CD4-positive, CD25-positive, alpha-beta regulatory T cell (primary cell): ENCODE results near the gene ZMPSTE24. TPM values are rescaled to one million over a fixed set of nuclear protein-coding genes. Genes with fewer than 3 reads are reported as not detected.
"Not testable (repeated sequence)": the region's sequence is repeated elsewhere in the genome, so short reads cannot be mapped to it uniquely, and the experiment has no call there.

Source experiments
- ATAC-seq, 2 donors: fragments of 150-1000 bp; cut with Tn5 transposase; one replicate each; pipeline ENCODE4 v1.10.0; 2021; ENCODE audit warnings: low read depth in 2 of 2, moderate number of reproducible peaks in 2 of 2, moderate library complexity in 1 of 2
- DNase-seq, 3 donors: peaks; one replicate each; pipeline versions ENCODE4 v3.0.0 to v3.0.0-alpha.2; 2012 to 2022; ENCODE audit warnings: mixed read lengths in 1 of 3
- H3K27ac ChIP-seq: one replicate; pipeline ENCODE4 v1.7.0; 2013; ENCODE audit warnings: mild to moderate bottlenecking, low read length; ENCODE audit not compliant: insufficient read depth, poor library complexity, severe bottlenecking
- H3K27me3 ChIP-seq: one replicate; pipeline ENCODE4 v1.7.0; 2013; ENCODE audit warnings: low read length; ENCODE audit not compliant: control insufficient read depth, insufficient read depth
- H3K36me3 ChIP-seq: one replicate; pipeline ENCODE4 v1.7.0; 2013; ENCODE audit warnings: mild to moderate bottlenecking, low read length, moderate library complexity; ENCODE audit not compliant: control insufficient read depth, insufficient read depth
- H3K4me1 ChIP-seq: 2 replicates; pipeline ENCODE4 v1.7.0; 2013; ENCODE audit warnings: mild to moderate bottlenecking, low read length; ENCODE audit not compliant: insufficient read depth, control insufficient read depth, poor library complexity, severe bottlenecking
- H3K4me3 ChIP-seq: one replicate; pipeline ENCODE4 v1.7.0; 2013; ENCODE audit warnings: low read depth, mild to moderate bottlenecking, low read length, moderate library complexity
- H3K9me3 ChIP-seq, 2 experiments: 1 replicate in 1 of 2; 2 replicates in 1 of 2; pipeline ENCODE4 v1.7.0; 2013; ENCODE audit warnings: low read length in 2 of 2, mild to moderate bottlenecking in 1 of 2, moderate library complexity in 1 of 2; ENCODE audit not compliant: control insufficient read depth in 2 of 2
- H3K27ac Mint-ChIP-seq, 3 donors: one replicate each; pipeline ENCODE4 v1.8.0; 2020 to 2022; ENCODE audit warnings: mild to moderate bottlenecking in 3 of 3, mixed read lengths in 3 of 3, moderate library complexity in 2 of 3
- H3K27me3 Mint-ChIP-seq: one replicate; pipeline ENCODE4 v1.8.0; 2022; ENCODE audit warnings: mild to moderate bottlenecking, mixed read lengths
- H3K36me3 Mint-ChIP-seq: one replicate; pipeline ENCODE4 v1.8.0; 2020; ENCODE audit warnings: mixed read lengths
- H3K4me1 Mint-ChIP-seq, 4 donors: one replicate each; pipeline ENCODE4 v1.8.0; 2020 to 2022; ENCODE audit warnings: mixed read lengths in 4 of 4, mild to moderate bottlenecking in 1 of 4
- H3K4me3 Mint-ChIP-seq, 4 donors: one replicate each; pipeline ENCODE4 v1.8.0; 2020 to 2022; ENCODE audit warnings: mild to moderate bottlenecking in 4 of 4, mixed read lengths in 4 of 4, moderate library complexity in 3 of 4
- H3K9me3 Mint-ChIP-seq, 7 donors: one replicate each; pipeline ENCODE4 v1.8.0; 2020 to 2022; ENCODE audit warnings: mixed read lengths in 7 of 7, mild to moderate bottlenecking in 3 of 7, moderate library complexity in 2 of 7
- polyA plus RNA-seq, 4 donors: library from polyadenylated mRNA; unstranded; fragments of 300-500 nt; fragmentation: Illumina TruSeq; gene quantifications; one replicate each; pipeline ENCODE4 v1.2.3, GENCODE V29; 2021
- total RNA-seq: library from RNA; stranded (reverse); gene quantifications from one replicate; pipeline ENCODE4 v1.2.3, GENCODE V29; 2022

ZMPSTE24 gene
- 12.2 TPM for total RNA-seq
- polyA plus RNA-seq, result 10 to 100 TPM; 23.3 to 35.1 (median 32.0) TPM

GRCh38 chr1:40257688-40258444 lies at the start of gene ZMPSTE24:
ZMPSTE24 (plus strand) TSS chr1:40258236; CDS start chr1:40258272, 36 bp downstream.
- H3K27me3 Mint-ChIP-seq, result no peaks in the 10 kb centered on the region
- peak within 1 kb of the TSS; percentile 99 for H3K27ac ChIP-seq
- no peaks in the 10 kb centered on the region for H3K9me3 Mint-ChIP-seq
- peaks cover 24% of the 10 kb centered on the region for H3K36me3 Mint-ChIP-seq
- H3K27ac Mint-ChIP-seq, result peak within 1 kb of the TSS; percentile 99
- peak within 1 kb of the TSS; percentile 92 to 98 (median 96) for H3K4me3 Mint-ChIP-seq
- peaks cover 32% of the 10 kb centered on the region for H3K4me1 ChIP-seq
- H3K36me3 ChIP-seq, result peaks cover 24% of the 10 kb centered on the region
- peak; percentile 98 to 99 for ATAC-seq
- peak; percentile 95 to 99 (median 96) for DNase-seq
- no peaks in the 10 kb centered on the region for H3K27me3 ChIP-seq
- no peaks in the 10 kb centered on the region for H3K9me3 ChIP-seq
- peak within 1 kb of the TSS; percentile 95 for H3K4me3 ChIP-seq
- H3K4me1 Mint-ChIP-seq, result peaks cover 15 to 62% (median 44%) of the 10 kb centered on the region in 4 donors

GRCh38 chr1:40210511-40211204 lies 47.4 kb upstream of the ZMPSTE24 start:
- Mint-ChIP-seq H3K36me3 (peaks cover 42% of the 10 kb centered on the region), H3K4me3 (no peak overlapping the region)

GRCh38 chr1:40218333-40218732 lies 39.7 kb upstream of the ZMPSTE24 start:
- H3K27me3 ChIP-seq, result no peaks in the 10 kb centered on the region
- peak overlapping the region in 1 of 3 donors; percentile 27 for H3K27ac Mint-ChIP-seq
- peaks cover 10 to 28% (median 21%) of the 10 kb centered on the region in 4 donors for H3K4me1 Mint-ChIP-seq
- H3K4me1 ChIP-seq, result no peaks in the 10 kb centered on the region
- no peak overlapping the region for H3K27ac ChIP-seq
- peaks cover 10% of the 10 kb centered on the region for H3K36me3 Mint-ChIP-seq
- H3K36me3 ChIP-seq, result peaks cover 16% of the 10 kb centered on the region
- H3K9me3 ChIP-seq, result no peaks in the 10 kb centered on the region
- no peaks in the 10 kb centered on the region for H3K27me3 Mint-ChIP-seq
- ATAC-seq, result no peak
- H3K9me3 Mint-ChIP-seq, result no peaks in the 10 kb centered on the region
- DNase-seq, result no peak
- no peak overlapping the region for H3K4me3 Mint-ChIP-seq
- no peak overlapping the region for H3K4me3 ChIP-seq

More at GRCh38 chr1:40210511-40211204, 47.4 kb upstream of the ZMPSTE24 start:
- H3K27me3 Mint-ChIP-seq, result no peaks in the 10 kb centered on the region
- H3K27me3 ChIP-seq, result no peaks in the 10 kb centered on the region
- H3K27ac Mint-ChIP-seq, result peak overlapping the region; percentile 8 to 35 (median 15)
- no peaks in the 10 kb centered on the region for H3K9me3 ChIP-seq
- no peaks in the 10 kb centered on the region for H3K9me3 Mint-ChIP-seq
- no peak for DNase-seq
- H3K36me3 ChIP-seq, result peaks cover 67% of the 10 kb centered on the region
- ATAC-seq, result no peak
- no peak overlapping the region for H3K4me3 ChIP-seq
- no peak overlapping the region for H3K27ac ChIP-seq
- H3K4me1 Mint-ChIP-seq, result peaks cover 18 to 33% (median 25%) of the 10 kb centered on the region in 4 donors
- no peaks in the 10 kb centered on the region for H3K4me1 ChIP-seq

GRCh38 chr1:40221471-40221905 lies 36.5 kb upstream of the ZMPSTE24 start:
- H3K36me3 Mint-ChIP-seq, H3K9me3 ChIP-seq, H3K4me3 Mint-ChIP-seq, H3K27ac Mint-ChIP-seq, H3K9me3 Mint-ChIP-seq, H3K4me3 ChIP-seq, H3K4me1 ChIP-seq, ATAC-seq, H3K27me3 ChIP-seq, H3K27ac ChIP-seq, DNase-seq, H3K27me3 Mint-ChIP-seq: not testable (repeated sequence)
- peaks cover 22% of the 10 kb centered on the region for H3K36me3 ChIP-seq
- H3K4me1 Mint-ChIP-seq, result peaks cover 11 to 27% (median 20%) of the 10 kb centered on the region in 4 donors

GRCh38 chr1:40221977-40222772 lies 35.9 kb upstream of the ZMPSTE24 start:
- no peak overlapping the region for H3K4me3 Mint-ChIP-seq
- ATAC-seq, result no peak
- no peak for DNase-seq
- Histone ChIP-seq H3K4me3 (no peak overlapping the region), H3K36me3 (peaks cover 19% of the 10 kb centered on the region), H3K4me1 (no peaks in the 10 kb centered on the region), H3K9me3 (no peaks in the 10 kb centered on the region), H3K27me3 (no peaks in the 10 kb centered on the region), H3K27ac (no peak overlapping the region)
- no peak overlapping the region for H3K27ac Mint-ChIP-seq
- H3K9me3 Mint-ChIP-seq, result no peaks in the 10 kb centered on the region
- H3K4me1 Mint-ChIP-seq, result peaks cover 11 to 27% (median 20%) of the 10 kb centered on the region in 4 donors
- H3K36me3 Mint-ChIP-seq, result peaks cover 10% of the 10 kb centered on the region
- H3K27me3 Mint-ChIP-seq, result no peaks in the 10 kb centered on the region

- no peak overlapping the region for H3K27ac Mint-ChIP-seq
- no peaks in the 10 kb centered on the region for H3K27me3 ChIP-seq
- H3K36me3 ChIP-seq, result peaks cover 16% of the 10 kb centered on the region
- peaks cover 18% of the 10 kb centered on the region for H3K36me3 Mint-ChIP-seq
- H3K4me1 Mint-ChIP-seq, result peaks cover 8 to 24% (median 16%) of the 10 kb centered on the region in 4 donors
- DNase-seq, result no peak
- H3K4me1 ChIP-seq, result no peaks in the 10 kb centered on the region
- H3K4me3 Mint-ChIP-seq, result no peak overlapping the region
- no peak overlapping the region for H3K27ac ChIP-seq
- no peaks in the 10 kb centered on the region for H3K9me3 Mint-ChIP-seq
- no peaks in the 10 kb centered on the region for H3K27me3 Mint-ChIP-seq
- no peaks in the 10 kb centered on the region for H3K9me3 ChIP-seq
- ATAC-seq, result no peak
- no peak overlapping the region for H3K4me3 ChIP-seq
Observed at GRCh38 chr1:40224040-40224439, 34.0 kb upstream of the ZMPSTE24 start.

GRCh38 chr1:40226192-40226591 lies 31.8 kb upstream of the ZMPSTE24 start:
- peaks cover 0 to 3% (median 0%) of the 10 kb centered on the region in 7 donors for H3K9me3 Mint-ChIP-seq
- no peak overlapping the region for H3K27ac Mint-ChIP-seq
- no peak for ATAC-seq

More at GRCh38 chr1:40226192-40226591, 31.8 kb upstream of the ZMPSTE24 start:
- no peak overlapping the region for H3K4me3 Mint-ChIP-seq
- peaks cover 25% of the 10 kb centered on the region for H3K36me3 Mint-ChIP-seq
- peaks cover 16% of the 10 kb centered on the region for H3K36me3 ChIP-seq
- H3K27ac ChIP-seq, result no peak overlapping the region
- no peak for DNase-seq
- no peak overlapping the region for H3K4me3 ChIP-seq
- peaks cover 11 to 27% (median 18%) of the 10 kb centered on the region in 4 donors for H3K4me1 Mint-ChIP-seq
- H3K4me1 ChIP-seq, result no peaks in the 10 kb centered on the region
- H3K27me3 Mint-ChIP-seq, result no peaks in the 10 kb centered on the region
- no peaks in the 10 kb centered on the region for H3K27me3 ChIP-seq
- H3K9me3 ChIP-seq, result no peaks in the 10 kb centered on the region
